Measurements from ENCODE around the gene RABGEF1.
"Not testable (repeated sequence)": the region's sequence is repeated elsewhere in the genome, so short reads cannot be mapped to it uniquely, and the experiment has no call there.

Gene RABGEF1

GRCh38 chr7:66735850-66736249, 4.7 kb upstream of the RABGEF1 start:
- DNase-seq: no peak

GRCh38 chr7:66736892-66737291, 3.6 kb upstream of the RABGEF1 start:
- no peak for DNase-seq

GRCh38 chr7:66737667-66738066, 2.9 kb upstream of the RABGEF1 start:
- DNase-seq: no peak

- no peak for DNase-seq
Measured at GRCh38 chr7:66739477-66739876, 1.1 kb upstream of the RABGEF1 start.

GRCh38 chr7:66739953-66740301, 606 bp upstream of the RABGEF1 start:
- DNase-seq: no peak

- DNase-seq: peak; percentile 49 to 63
Measured at GRCh38 chr7:66740980-66741709, 612 bp downstream of the RABGEF1 start.

- no peak for DNase-seq
Measured at GRCh38 chr7:66741710-66742049, 1.1 kb downstream of the RABGEF1 start.

- DNase-seq: not testable (repeated sequence)
Measured at GRCh38 chr7:66742298-66742697, 1.8 kb downstream of the RABGEF1 start.

- DNase-seq: no peak
Measured at GRCh38 chr7:66743920-66744319, 3.4 kb downstream of the RABGEF1 start.

- DNase-seq: no peak
Measured at GRCh38 chr7:66747385-66747784, 6.9 kb downstream of the RABGEF1 start.

GRCh38 chr7:66747881-66748511, 7.5 kb downstream of the RABGEF1 start:
- no peak for DNase-seq

GRCh38 chr7:66748791-66749190, 8.3 kb downstream of the RABGEF1 start:
- DNase-seq: no peak

GRCh38 chr7:66751945-66752344, 11.4 kb downstream of the RABGEF1 start:
- DNase-seq: no peak

- no peak for DNase-seq
Measured at GRCh38 chr7:66754541-66754940, 14.0 kb downstream of the RABGEF1 start.

GRCh38 chr7:66755059-66755458, 14.5 kb downstream of the RABGEF1 start:
- not testable (repeated sequence) for DNase-seq

GRCh38 chr7:66756227-66756626, 15.7 kb downstream of the RABGEF1 start:
- DNase-seq: not testable (repeated sequence)

GRCh38 chr7:66756889-66757288, 16.4 kb downstream of the RABGEF1 start:
- no peak for DNase-seq

- no peak for DNase-seq
Measured at GRCh38 chr7:66757939-66758338, 17.4 kb downstream of the RABGEF1 start.

GRCh38 chr7:66758950-66759628, 18.6 kb downstream of the RABGEF1 start:
- peak; percentile 41 to 54 for DNase-seq

GRCh38 chr7:66763183-66763582, 22.6 kb downstream of the RABGEF1 start:
- not testable (repeated sequence) for DNase-seq

- not testable (repeated sequence) for DNase-seq
Measured at GRCh38 chr7:66763633-66764355, 23.3 kb downstream of the RABGEF1 start.

- DNase-seq: not testable (repeated sequence)
Measured at GRCh38 chr7:66764905-66765304, 24.4 kb downstream of the RABGEF1 start.

GRCh38 chr7:66765322-66766025, 24.9 kb downstream of the RABGEF1 start:
- DNase-seq: not testable (repeated sequence)
